HG02642 (cell line): ENCODE data around the gene RGCC.

Experiments
- ATAC-seq: cut with Tn5 transposase; IDR thresholded peaks from one replicate; pipeline ENCODE4 v1.9.1; 2021; ENCODE audit warnings: mild to moderate bottlenecking; ENCODE audit not compliant: unreplicated experiment, poor library complexity

RGCC gene

GRCh38 chr13:41452462-41452861 lies 4.9 kb upstream of the RGCC start:
- ATAC-seq = no peak

GRCh38 chr13:41453620-41454019 lies 3.7 kb upstream of the RGCC start:
- no peak for ATAC-seq

GRCh38 chr13:41454170-41454569 lies 3.2 kb upstream of the RGCC start:
- no peak for ATAC-seq

GRCh38 chr13:41455725-41456419 lies 1.5 kb upstream of the RGCC start:
- no peak for ATAC-seq

- ATAC-seq = peak; percentile 24
Observed at GRCh38 chr13:41457589-41458186, 338 bp downstream of the RGCC start.

- ATAC-seq = peak; percentile 27
Observed at GRCh38 chr13:41458187-41458760, 924 bp downstream of the RGCC start.

- ATAC-seq = no peak
Observed at GRCh38 chr13:41458761-41459431, 1.5 kb downstream of the RGCC start.

- ATAC-seq = no peak
Observed at GRCh38 chr13:41459432-41460073, 2.2 kb downstream of the RGCC start.

GRCh38 chr13:41460074-41460465 lies 2.7 kb downstream of the RGCC start:
- ATAC-seq = no peak

GRCh38 chr13:41460930-41461329 lies 3.6 kb downstream of the RGCC start:
- no peak for ATAC-seq

- ATAC-seq = no peak
Observed at GRCh38 chr13:41461527-41462139, 4.3 kb downstream of the RGCC start.

GRCh38 chr13:41462427-41462826 lies 5.1 kb downstream of the RGCC start:
- no peak for ATAC-seq

- ATAC-seq = peak; percentile 59
Observed at GRCh38 chr13:41463838-41464602, 6.7 kb downstream of the RGCC start.

GRCh38 chr13:41465241-41465847 lies 8.0 kb downstream of the RGCC start:
- peak; percentile 94 for ATAC-seq

GRCh38 chr13:41465898-41466320 lies 8.6 kb downstream of the RGCC start:
- no peak for ATAC-seq

GRCh38 chr13:41467425-41467945 lies 10.1 kb downstream of the RGCC start:
- ATAC-seq = no peak

- ATAC-seq = no peak
Observed at GRCh38 chr13:41468631-41469030, 11.3 kb downstream of the RGCC start.

GRCh38 chr13:41470196-41470595 lies 12.8 kb downstream of the RGCC start:
- ATAC-seq = no peak

GRCh38 chr13:41471785-41472184 lies 14.4 kb downstream of the RGCC start:
- no peak for ATAC-seq
